ENCODE data around the gene C5orf58. TPM values are rescaled to one million over a fixed set of nuclear protein-coding genes. Genes with fewer than 3 reads are reported as not detected.

Gene C5orf58
- total and polyA plus RNA-seq, 7 experiments from 2014 or later: 1.6 to 2.0 TPM; not detected in 5

- H3K27me3 Mint-ChIP-seq: no peaks in the 10 kb centered on the region
- ChIA-PET POLR2A (interaction anchor here (1.2 to 39.5 kb wide), 4 partner anchors 0 to 41 kb away, joined by 3 to 1119 read pairs (median 755); partner anchors contain the start of gene LCP2), CTCF (interaction anchor here (0.6 to 18.6 kb wide), 4 partner anchors 8 to 542 kb away, joined by 3 to 430 read pairs (median 6); partner anchors contain the start of gene LCP2)
- Histone ChIP-seq H3K36me3 (ENCODE audit: control insufficient read depth in 2 of 3, insufficient read depth in 3 of 3, low read length in 3 of 3) (peaks cover 57 to 82% (median 59%) of the 10 kb centered on the region in 3 experiments), H3K4me1 (ENCODE audit: control insufficient read depth in 2 of 2, insufficient read depth in 2 of 2, low read length in 2 of 2) (peaks cover 89 to 93% of the 10 kb centered on the region in 2 donors), H3K27me3 (ENCODE audit: control insufficient read depth in 2 of 2, insufficient read depth in 2 of 2, low read length in 2 of 2) (no peaks in the 10 kb centered on the region), H3K4me3 (ENCODE audit: low read length) (peak overlapping the region; percentile 23), H3K9me3 (ENCODE audit: control insufficient read depth in 2 of 3, low read length in 3 of 3) (no peaks in the 10 kb centered on the region), H3K27ac (ENCODE audit: low read depth, low read length) (peak overlapping the region; percentile 88)
- peaks cover 62 to 96% (median 94%) of the 10 kb centered on the region in 5 donors for H3K36me3 Mint-ChIP-seq
- no peak for DNase-seq
- H3K27ac Mint-ChIP-seq: peak overlapping the region; percentile 85 to 98 (median 95)
- ATAC-seq: no peak
- peaks cover 0 to 2% (median 0%) of the 10 kb centered on the region in 11 donors for H3K9me3 Mint-ChIP-seq
- H3K4me1 Mint-ChIP-seq: peaks cover 87 to 100% (median 100%) of the 10 kb centered on the region in 7 donors
- peak overlapping the region; percentile 67 to 100 (median 96) for H3K4me3 Mint-ChIP-seq
- intact Hi-C loops (cut with micrococcal nuclease): no loop called here
Measured at GRCh38 chr5:170289764-170290163, 57.0 kb downstream of the C5orf58 start.

- Mint-ChIP-seq H3K4me1 (peaks cover 83 to 95% (median 92%) of the 10 kb centered on the region in 7 donors), H3K27me3 (no peaks in the 10 kb centered on the region), H3K36me3 (peaks cover 62 to 97% (median 94%) of the 10 kb centered on the region in 5 donors), H3K4me3 (peak overlapping the region; percentile 81 to 100 (median 97)), H3K27ac (peak overlapping the region; percentile 81 to 98 (median 95)), H3K9me3 (peaks cover 0 to 2% (median 0%) of the 10 kb centered on the region in 11 donors)
- peaks cover 57 to 85% (median 57%) of the 10 kb centered on the region in 3 experiments for H3K36me3 ChIP-seq (ENCODE audit: control insufficient read depth in 2 of 3, insufficient read depth in 3 of 3, low read length in 3 of 3)
- peak overlapping the region; percentile 23 for H3K4me3 ChIP-seq (ENCODE audit: low read length)
- CTCF ChIA-PET: interaction anchor here (0.7 to 18.6 kb wide), 4 partner anchors 16 to 514 kb away, joined by 4 to 430 read pairs (median 50); no protein-coding TSS in a partner anchor
- H3K27me3 ChIP-seq (ENCODE audit: control insufficient read depth in 2 of 2, insufficient read depth in 2 of 2, low read length in 2 of 2): no peaks in the 10 kb centered on the region
- H3K4me1 ChIP-seq (ENCODE audit: control insufficient read depth in 2 of 2, insufficient read depth in 2 of 2, low read length in 2 of 2): peaks cover 81 to 86% of the 10 kb centered on the region in 2 donors
- DNase-seq (no peak), ATAC-seq (no peak)
- POLR2A ChIA-PET: interaction anchor here (4.1 to 39.5 kb wide), 4 partner anchors 1 to 48 kb away, joined by 26 to 1119 read pairs (median 755); partner anchors contain the start of gene LCP2
- intact Hi-C loops (cut with micrococcal nuclease): no loop called here
- H3K27ac ChIP-seq (ENCODE audit: low read depth, low read length): peak overlapping the region; percentile 88
- no peaks in the 10 kb centered on the region for H3K9me3 ChIP-seq (ENCODE audit: control insufficient read depth in 2 of 3, low read length in 3 of 3)
Measured at GRCh38 chr5:170290498-170290897, 57.7 kb downstream of the C5orf58 start.

GRCh38 chr5:170292179-170293104 is 59.7 kb downstream of the C5orf58 start:
- intact Hi-C loops (cut with micrococcal nuclease): no loop called here
- POLR2A ChIA-PET: interaction anchor here (0.7 to 39.5 kb wide), 7 partner anchors 3 to 48 kb away, joined by 3 to 1119 read pairs (median 95); partner anchors contain the start of gene LCP2
- Histone ChIP-seq H3K9me3 (ENCODE audit: control insufficient read depth in 2 of 3, low read length in 3 of 3) (no peaks in the 10 kb centered on the region), H3K36me3 (ENCODE audit: control insufficient read depth in 2 of 3, insufficient read depth in 3 of 3, low read length in 3 of 3) (peaks cover 45 to 76% (median 46%) of the 10 kb centered on the region in 3 experiments), H3K4me3 (ENCODE audit: low read length) (peak overlapping the region; percentile 92), H3K27ac (ENCODE audit: low read depth, low read length) (peak overlapping the region; percentile 88), H3K27me3 (ENCODE audit: control insufficient read depth in 2 of 2, insufficient read depth in 2 of 2, low read length in 2 of 2) (no peaks in the 10 kb centered on the region), H3K4me1 (ENCODE audit: control insufficient read depth in 2 of 2, insufficient read depth in 2 of 2, low read length in 2 of 2) (peaks cover 62 to 66% of the 10 kb centered on the region in 2 donors)
- Mint-ChIP-seq H3K36me3 (peaks cover 68 to 98% (median 93%) of the 10 kb centered on the region in 5 donors), H3K4me1 (peaks cover 70 to 78% (median 74%) of the 10 kb centered on the region in 7 donors), H3K27me3 (no peaks in the 10 kb centered on the region), H3K27ac (peak overlapping the region; percentile 67 to 98 (median 95)), H3K9me3 (no peaks in the 10 kb centered on the region), H3K4me3 (peak overlapping the region; percentile 92 to 100 (median 98))
- ATAC-seq (no peak), DNase-seq (no peak)
- CTCF ChIA-PET: interaction anchor here (0.8 to 18.6 kb wide), 8 partner anchors 11 to 76 kb away, joined by 3 to 430 read pairs (median 8); no protein-coding TSS in a partner anchor

- Mint-ChIP-seq H3K36me3 (peaks cover 66 to 92% (median 85%) of the 10 kb centered on the region in 5 donors), H3K9me3 (no peaks in the 10 kb centered on the region), H3K4me3 (peak overlapping the region; percentile 92 to 100 (median 98)), H3K27ac (peak overlapping the region; percentile 67 to 98 (median 95)), H3K4me1 (peaks cover 62 to 75% (median 71%) of the 10 kb centered on the region in 7 donors), H3K27me3 (no peaks in the 10 kb centered on the region)
- Histone ChIP-seq H3K4me3 (ENCODE audit: low read length) (peak overlapping the region; percentile 92), H3K27ac (ENCODE audit: low read depth, low read length) (peak overlapping the region; percentile 88), H3K4me1 (ENCODE audit: control insufficient read depth in 2 of 2, insufficient read depth in 2 of 2, low read length in 2 of 2) (peaks cover 58 to 66% of the 10 kb centered on the region in 2 donors), H3K36me3 (ENCODE audit: control insufficient read depth in 2 of 3, insufficient read depth in 3 of 3, low read length in 3 of 3) (peaks cover 40 to 73% (median 43%) of the 10 kb centered on the region in 3 experiments), H3K9me3 (ENCODE audit: control insufficient read depth in 2 of 3, low read length in 3 of 3) (no peaks in the 10 kb centered on the region), H3K27me3 (ENCODE audit: control insufficient read depth in 2 of 2, insufficient read depth in 2 of 2, low read length in 2 of 2) (no peaks in the 10 kb centered on the region)
- ATAC-seq (peak; percentile 75), DNase-seq (peak in 2 of 9 donors; percentile 18 to 60)
- ChIA-PET POLR2A (interaction anchor here (2.5 to 39.5 kb wide), 6 partner anchors 3 to 45 kb away, joined by 8 to 1119 read pairs (median 243); partner anchors contain the start of gene LCP2), CTCF (interaction anchor here (0.8 to 18.6 kb wide), 7 partner anchors 10 to 67 kb away, joined by 4 to 430 read pairs (median 11); no protein-coding TSS in a partner anchor)
- intact Hi-C loops (cut with micrococcal nuclease): no loop called here
Measured at GRCh38 chr5:170293273-170293672, 60.5 kb downstream of the C5orf58 start.

- Histone ChIP-seq H3K4me3 (ENCODE audit: low read length) (peak overlapping the region; percentile 92), H3K9me3 (ENCODE audit: control insufficient read depth in 2 of 3, low read length in 3 of 3) (no peaks in the 10 kb centered on the region), H3K4me1 (ENCODE audit: control insufficient read depth in 2 of 2, insufficient read depth in 2 of 2, low read length in 2 of 2) (peaks cover 57 to 66% of the 10 kb centered on the region in 2 donors), H3K27ac (ENCODE audit: low read depth, low read length) (peak overlapping the region; percentile 88), H3K36me3 (ENCODE audit: control insufficient read depth in 2 of 3, insufficient read depth in 3 of 3, low read length in 3 of 3) (peaks cover 32 to 65% (median 36%) of the 10 kb centered on the region in 3 experiments), H3K27me3 (ENCODE audit: control insufficient read depth in 2 of 2, insufficient read depth in 2 of 2, low read length in 2 of 2) (no peaks in the 10 kb centered on the region)
- intact Hi-C loops (cut with micrococcal nuclease): no loop called here
- peak overlapping the region; percentile 77 to 98 (median 95) for H3K27ac Mint-ChIP-seq
- no peak for ATAC-seq
- H3K4me3 Mint-ChIP-seq: peak overlapping the region; percentile 92 to 100 (median 98)
- no peaks in the 10 kb centered on the region for H3K27me3 Mint-ChIP-seq
- no peak for DNase-seq
- H3K9me3 Mint-ChIP-seq: no peaks in the 10 kb centered on the region
- H3K4me1 Mint-ChIP-seq: peaks cover 62 to 73% (median 71%) of the 10 kb centered on the region in 7 donors
- peaks cover 61 to 85% (median 78%) of the 10 kb centered on the region in 5 donors for H3K36me3 Mint-ChIP-seq
- CTCF ChIA-PET: interaction anchor here (1.4 to 18.6 kb wide), 5 partner anchors 9 to 44 kb away, joined by 4 to 430 read pairs (median 92); no protein-coding TSS in a partner anchor
- POLR2A ChIA-PET: interaction anchor here (2.5 to 39.5 kb wide), 6 partner anchors 4 to 44 kb away, joined by 8 to 1119 read pairs (median 243); partner anchors contain the start of gene LCP2
Measured at GRCh38 chr5:170294057-170294456, 61.3 kb downstream of the C5orf58 start.

Data from naive thymus-derived CD4-positive, alpha-beta T cell (primary cell).